Measurements from ENCODE around the gene ANKRD60.

The ANKRD60 gene

GRCh38 chr20:58223358-58223941, 5.0 kb downstream of the ANKRD60 start:
- peak in 1 of 2 donors; percentile 40 for DNase-seq (ENCODE audit: low read depth in 2 of 2)

- DNase-seq (ENCODE audit: low read depth in 2 of 2): no peak
Measured at GRCh38 chr20:58222446-58222845, 6.0 kb downstream of the ANKRD60 start.

- no peak for DNase-seq (ENCODE audit: low read depth in 2 of 2)
Measured at GRCh38 chr20:58219342-58219700, 9.1 kb downstream of the ANKRD60 start.

GRCh38 chr20:58218665-58219341, 9.7 kb downstream of the ANKRD60 start:
- no peak for DNase-seq (ENCODE audit: low read depth in 2 of 2)

GRCh38 chr20:58216334-58216733, 12.1 kb downstream of the ANKRD60 start:
- DNase-seq (ENCODE audit: low read depth in 2 of 2): no peak

GRCh38 chr20:58215116-58215515, 13.3 kb downstream of the ANKRD60 start:
- DNase-seq (ENCODE audit: low read depth in 2 of 2): no peak

GRCh38 chr20:58214310-58214709, 14.1 kb downstream of the ANKRD60 start:
- no peak for DNase-seq (ENCODE audit: low read depth in 2 of 2)

GRCh38 chr20:58213716-58214115, 14.7 kb downstream of the ANKRD60 start:
- DNase-seq (ENCODE audit: low read depth in 2 of 2): no peak

- no peak for DNase-seq (ENCODE audit: low read depth in 2 of 2)
Measured at GRCh38 chr20:58213121-58213520, 15.3 kb downstream of the ANKRD60 start.

GRCh38 chr20:58212636-58213035, 15.8 kb downstream of the ANKRD60 start:
- DNase-seq (ENCODE audit: low read depth in 2 of 2): no peak

GRCh38 chr20:58210398-58210747, 18.1 kb downstream of the ANKRD60 start:
- no peak for DNase-seq (ENCODE audit: low read depth in 2 of 2)

- DNase-seq (ENCODE audit: low read depth in 2 of 2): peak; percentile 71 to 76
Measured at GRCh38 chr20:58209652-58210397, 18.6 kb downstream of the ANKRD60 start.

GRCh38 chr20:58208944-58209343, 19.5 kb downstream of the ANKRD60 start:
- no peak for DNase-seq (ENCODE audit: low read depth in 2 of 2)

- no peak for DNase-seq (ENCODE audit: low read depth in 2 of 2)
Measured at GRCh38 chr20:58205850-58206249, 22.6 kb downstream of the ANKRD60 start.

- no peak for DNase-seq (ENCODE audit: low read depth in 2 of 2)
Measured at GRCh38 chr20:58202044-58202443, 26.4 kb downstream of the ANKRD60 start.

GRCh38 chr20:58201616-58202015, 26.8 kb downstream of the ANKRD60 start:
- no peak for DNase-seq (ENCODE audit: low read depth in 2 of 2)

- no peak for DNase-seq (ENCODE audit: low read depth in 2 of 2)
Measured at GRCh38 chr20:58199469-58199868, 29.0 kb downstream of the ANKRD60 start.

- no peak for DNase-seq (ENCODE audit: low read depth in 2 of 2)
Measured at GRCh38 chr20:58198901-58199355, 29.5 kb downstream of the ANKRD60 start.

- no peak for DNase-seq (ENCODE audit: low read depth in 2 of 2)
Measured at GRCh38 chr20:58198384-58198783, 30.1 kb downstream of the ANKRD60 start.

- no peak for DNase-seq (ENCODE audit: low read depth in 2 of 2)
Measured at GRCh38 chr20:58197185-58197469, 31.3 kb downstream of the ANKRD60 start.

GRCh38 chr20:58196402-58197184, 31.9 kb downstream of the ANKRD60 start:
- DNase-seq (ENCODE audit: low read depth in 2 of 2): no peak

- no peak for DNase-seq (ENCODE audit: low read depth in 2 of 2)
Measured at GRCh38 chr20:58195047-58195446, 33.4 kb downstream of the ANKRD60 start.

Measured in stimulated activated CD8-positive, alpha-beta memory T cell treated with anti-CD3 and anti-CD28 coated beads, Interleukin-15, amount 100 ng/mL, for 48 hours (primary cell).